Measurements from ENCODE around the gene SLC2A4RG. TPM values are rescaled to one million over a fixed set of nuclear protein-coding genes. Genes with fewer than 3 reads are reported as not detected.

SLC2A4RG gene
- polyA plus RNA-seq = 2.0 TPM

- Mint-ChIP-seq H3K4me3 (peak within 1 kb of the TSS in 3 of 4 donors; percentile 64 to 86 (median 66)), H3K27me3 (no peaks in the 10 kb centered on the region), H3K4me1 (peaks cover 5 to 9% (median 7%) of the 10 kb centered on the region in 3 donors), H3K9me3 (no peaks in the 10 kb centered on the region), H3K36me3 (no peaks in the 10 kb centered on the region), H3K27ac (no peak within 1 kb of the TSS)
Observed at GRCh38 chr20:63739130-63740069, at the start of gene SLC2A4RG. Gene SLC2A4RG, plus strand, starts transcription at chr20:63739776. Its CDS starts 137 bp downstream, at chr20:63739913.

- Mint-ChIP-seq H3K27ac (no peak overlapping the region), H3K36me3 (no peaks in the 10 kb centered on the region), H3K4me3 (no peak overlapping the region), H3K27me3 (no peaks in the 10 kb centered on the region), H3K4me1 (peaks cover 0 to 2% (median 0%) of the 10 kb centered on the region in 3 donors), H3K9me3 (no peaks in the 10 kb centered on the region)
Observed at GRCh38 chr20:63690003-63690897, 49.3 kb upstream of the SLC2A4RG start.

- H3K36me3 Mint-ChIP-seq = no peaks in the 10 kb centered on the region
- peak overlapping the region in 1 of 4 donors; percentile 69 for H3K4me3 Mint-ChIP-seq
- peaks cover 0 to 2% (median 0%) of the 10 kb centered on the region in 3 donors for H3K4me1 Mint-ChIP-seq
- peak overlapping the region in 1 of 3 donors; percentile 53 for H3K27ac Mint-ChIP-seq
- no peaks in the 10 kb centered on the region for H3K27me3 Mint-ChIP-seq
- H3K9me3 Mint-ChIP-seq = no peaks in the 10 kb centered on the region
Observed at GRCh38 chr20:63690898-63691710, 48.5 kb upstream of the SLC2A4RG start.

GRCh38 chr20:63691711-63692435, 47.7 kb upstream of the SLC2A4RG start:
- Mint-ChIP-seq H3K27ac (peak overlapping the region in 1 of 3 donors; percentile 53), H3K36me3 (no peaks in the 10 kb centered on the region), H3K27me3 (no peaks in the 10 kb centered on the region), H3K4me3 (no peak overlapping the region), H3K9me3 (no peaks in the 10 kb centered on the region), H3K4me1 (peaks cover 0 to 2% (median 0%) of the 10 kb centered on the region in 3 donors)

GRCh38 chr20:63692436-63693082, 47.0 kb upstream of the SLC2A4RG start:
- no peaks in the 10 kb centered on the region for H3K36me3 Mint-ChIP-seq
- no peaks in the 10 kb centered on the region for H3K27me3 Mint-ChIP-seq
- no peaks in the 10 kb centered on the region for H3K9me3 Mint-ChIP-seq
- peak overlapping the region in 2 of 3 donors; percentile 25 to 39 for H3K27ac Mint-ChIP-seq
- peaks cover 0 to 4% (median 0%) of the 10 kb centered on the region in 3 donors for H3K4me1 Mint-ChIP-seq
- no peak overlapping the region for H3K4me3 Mint-ChIP-seq

GRCh38 chr20:63693083-63693732, 46.4 kb upstream of the SLC2A4RG start:
- Mint-ChIP-seq H3K27ac (peak overlapping the region in 1 of 3 donors; percentile 39), H3K4me1 (peaks cover 0 to 4% (median 0%) of the 10 kb centered on the region in 3 donors), H3K9me3 (no peaks in the 10 kb centered on the region), H3K4me3 (no peak overlapping the region), H3K27me3 (no peaks in the 10 kb centered on the region), H3K36me3 (no peaks in the 10 kb centered on the region)

- peaks cover 0 to 4% (median 0%) of the 10 kb centered on the region in 3 donors for H3K4me1 Mint-ChIP-seq
- H3K27ac Mint-ChIP-seq = no peak overlapping the region
Observed at GRCh38 chr20:63693733-63694583, 45.6 kb upstream of the SLC2A4RG start.

GRCh38 chr20:63694584-63695423, 44.8 kb upstream of the SLC2A4RG start:
- H3K4me1 Mint-ChIP-seq = peaks cover 0 to 4% (median 0%) of the 10 kb centered on the region in 3 donors
- no peaks in the 10 kb centered on the region for H3K36me3 Mint-ChIP-seq
- no peak overlapping the region for H3K4me3 Mint-ChIP-seq
- no peaks in the 10 kb centered on the region for H3K9me3 Mint-ChIP-seq
- H3K27me3 Mint-ChIP-seq = no peaks in the 10 kb centered on the region
- H3K27ac Mint-ChIP-seq = no peak overlapping the region

More at GRCh38 chr20:63693733-63694583, 45.6 kb upstream of the SLC2A4RG start:
- Mint-ChIP-seq H3K27me3 (no peaks in the 10 kb centered on the region), H3K36me3 (no peaks in the 10 kb centered on the region), H3K9me3 (no peaks in the 10 kb centered on the region), H3K4me3 (peak overlapping the region in 1 of 4 donors; percentile 8)

GRCh38 chr20:63695424-63696305, 43.9 kb upstream of the SLC2A4RG start:
- Mint-ChIP-seq H3K36me3 (no peaks in the 10 kb centered on the region), H3K9me3 (no peaks in the 10 kb centered on the region), H3K4me3 (no peak overlapping the region), H3K27me3 (no peaks in the 10 kb centered on the region), H3K4me1 (peaks cover 0 to 4% (median 0%) of the 10 kb centered on the region in 3 donors), H3K27ac (no peak overlapping the region)

- Mint-ChIP-seq H3K9me3 (no peaks in the 10 kb centered on the region), H3K4me1 (peaks cover 0 to 4% (median 0%) of the 10 kb centered on the region in 3 donors), H3K36me3 (no peaks in the 10 kb centered on the region), H3K27ac (no peak overlapping the region), H3K27me3 (no peaks in the 10 kb centered on the region), H3K4me3 (no peak overlapping the region)
Observed at GRCh38 chr20:63696306-63696627, 43.3 kb upstream of the SLC2A4RG start.

All from IgD-negative memory B cell (primary cell).